ENCODE results near the gene GPN2.

- TF ChIP-seq CTCF (IDR thresholded peaks at IDR 0.05) (no peak), EZH2 (IDR thresholded peaks at IDR 0.05; ENCODE audit: borderline replicate concordance, insufficient read depth, low read depth, low read length, poor library complexity, severe bottlenecking) (no peak)
Measured at GRCh38 chr1:26827663-26828062, 62.4 kb downstream of the GPN2 start.

Measured in B cell (primary cell).